Calu3 (cell line): ENCODE results near the gene TXNDC2. TPM values are rescaled to one million over a fixed set of nuclear protein-coding genes. Genes with fewer than 3 reads are reported as not detected.

Experiments
- BruUV-seq: library from RNA; stranded (reverse); fragments of 400-500 nt; replicated peaks from 2 replicates; lab custom pipeline; 2021; lab: Mats Ljungman, UMichigan
- CTCF ChIA-PET: fragments of 300-600 bp; sonication (Branson Sonifier 250); formaldehyde crosslinking; loops from one replicate; lab custom pipeline; 2022; ENCODE audit warnings: antibody characterized with exemption; lab: Charles Lee
- DNase-seq: peaks from one replicate; pipeline ENCODE4 v3.0.0; 2022
- H3K27ac Mint-ChIP-seq: one replicate; pipeline ENCODE4 v1.8.0; 2022; ENCODE audit warnings: mixed read lengths; ENCODE audit not compliant: unreplicated experiment
- H3K27me3 Mint-ChIP-seq: one replicate; pipeline ENCODE4 v1.8.0; 2022; ENCODE audit warnings: mixed read lengths; ENCODE audit not compliant: unreplicated experiment
- H3K36me3 Mint-ChIP-seq: one replicate; pipeline ENCODE4 v1.8.0; 2022; ENCODE audit warnings: mild to moderate bottlenecking, moderate library complexity, mixed read lengths; ENCODE audit not compliant: insufficient read depth, unreplicated experiment
- H3K4me1 Mint-ChIP-seq: one replicate; pipeline ENCODE4 v1.8.0; 2022; ENCODE audit warnings: mild to moderate bottlenecking, low read depth, mixed read lengths; ENCODE audit not compliant: unreplicated experiment
- H3K4me3 Mint-ChIP-seq: one replicate; pipeline ENCODE4 v1.8.0; 2022; ENCODE audit warnings: mild to moderate bottlenecking, low read depth, moderate library complexity, mixed read lengths; ENCODE audit not compliant: unreplicated experiment
- H3K9me3 Mint-ChIP-seq: one replicate; pipeline ENCODE4 v1.8.0; 2022; ENCODE audit warnings: low read depth, mixed read lengths; ENCODE audit not compliant: unreplicated experiment
- intact Hi-C: fragments of 100-400 bp; cut with micrococcal nuclease; formaldehyde crosslinking; loops from one replicate; pipeline ENCODE4 v1.10.0; 2022; ENCODE audit not compliant: unreplicated experiment
- total RNA-seq: library from RNA; stranded (reverse); gene quantifications from 2 replicates; pipeline ENCODE4 v1.2.3, GENCODE V29; 2022
- TF ChIP-seq, protein P1 (sequence below): fragments of 200-600 bp; IDR thresholded peaks from one replicate; pipeline ENCODE4 v1.8.0; 2022; ENCODE audit warnings: antibody characterized with exemption; ENCODE audit not compliant: unreplicated experiment

The TXNDC2 gene
- total RNA-seq, 1 experiment from 2014 or later = not detected

DNA sequence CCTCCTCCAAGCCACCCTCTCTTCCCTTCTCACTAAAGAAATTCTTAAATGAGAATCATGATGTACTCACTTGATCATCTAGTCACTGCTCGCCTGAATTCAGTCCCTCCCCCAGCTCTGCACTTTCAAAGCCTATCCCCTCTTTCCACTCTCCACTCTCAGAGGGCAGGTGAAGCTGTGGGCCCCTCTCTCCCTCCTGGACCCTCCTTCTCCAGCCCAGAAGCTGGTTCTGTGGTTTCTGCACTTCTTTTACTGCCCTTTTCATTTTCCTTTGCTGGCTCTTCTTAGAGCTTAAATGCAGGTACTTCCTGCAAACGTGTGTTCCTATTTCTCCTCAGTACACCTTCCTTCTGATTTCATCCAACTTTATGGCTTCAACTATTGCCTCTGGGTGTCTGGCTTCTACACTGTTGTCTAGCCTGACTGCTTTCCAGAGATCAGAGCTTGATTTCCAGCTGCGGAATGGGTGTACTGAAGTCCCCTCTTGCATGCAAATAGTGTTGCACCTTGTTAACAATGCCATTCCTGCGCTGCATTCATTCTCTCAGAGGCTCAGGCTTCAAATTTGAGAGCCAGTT lies 15.3 kb upstream of the TXNDC2 start:
- intact Hi-C loops = no loop called here
- CTCF ChIA-PET = interaction anchor here (0.5 kb wide), 1 partner anchor 17 kb away, joined by 6 read pairs; no protein-coding TSS in a partner anchor
- DNase-seq = no peak
- H3K4me1 Mint-ChIP-seq = peaks cover 47% of the 10 kb centered on the region
- peaks cover 13% of the 10 kb centered on the region for H3K36me3 Mint-ChIP-seq
- H3K27me3 Mint-ChIP-seq = no peaks in the 10 kb centered on the region
- no TSS peak for BruUV-seq
- H3K4me3 Mint-ChIP-seq = no peak overlapping the region
- TF ChIP-seq, protein P1, sequence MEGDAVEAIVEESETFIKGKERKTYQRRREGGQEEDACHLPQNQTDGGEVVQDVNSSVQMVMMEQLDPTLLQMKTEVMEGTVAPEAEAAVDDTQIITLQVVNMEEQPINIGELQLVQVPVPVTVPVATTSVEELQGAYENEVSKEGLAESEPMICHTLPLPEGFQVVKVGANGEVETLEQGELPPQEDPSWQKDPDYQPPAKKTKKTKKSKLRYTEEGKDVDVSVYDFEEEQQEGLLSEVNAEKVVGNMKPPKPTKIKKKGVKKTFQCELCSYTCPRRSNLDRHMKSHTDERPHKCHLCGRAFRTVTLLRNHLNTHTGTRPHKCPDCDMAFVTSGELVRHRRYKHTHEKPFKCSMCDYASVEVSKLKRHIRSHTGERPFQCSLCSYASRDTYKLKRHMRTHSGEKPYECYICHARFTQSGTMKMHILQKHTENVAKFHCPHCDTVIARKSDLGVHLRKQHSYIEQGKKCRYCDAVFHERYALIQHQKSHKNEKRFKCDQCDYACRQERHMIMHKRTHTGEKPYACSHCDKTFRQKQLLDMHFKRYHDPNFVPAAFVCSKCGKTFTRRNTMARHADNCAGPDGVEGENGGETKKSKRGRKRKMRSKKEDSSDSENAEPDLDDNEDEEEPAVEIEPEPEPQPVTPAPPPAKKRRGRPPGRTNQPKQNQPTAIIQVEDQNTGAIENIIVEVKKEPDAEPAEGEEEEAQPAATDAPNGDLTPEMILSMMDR = no peak
- peaks cover 9% of the 10 kb centered on the region for H3K9me3 Mint-ChIP-seq
- peak overlapping the region; percentile 31 for H3K27ac Mint-ChIP-seq

- peaks cover 2% of the 10 kb centered on the region for H3K9me3 Mint-ChIP-seq
- intact Hi-C loops = no loop called here
- no TSS peak for BruUV-seq
- peaks cover 50% of the 10 kb centered on the region for H3K4me1 Mint-ChIP-seq
- DNase-seq = no peak
- TF ChIP-seq, protein P1 = no peak
- no peak overlapping the region for H3K27ac Mint-ChIP-seq
- peaks cover 11% of the 10 kb centered on the region for H3K36me3 Mint-ChIP-seq
- no peaks in the 10 kb centered on the region for H3K27me3 Mint-ChIP-seq
- no peak overlapping the region for H3K4me3 Mint-ChIP-seq
- CTCF ChIA-PET = no interaction called here
Observed at GRCh38 chr18:9871244-9871746, 14.5 kb upstream of the TXNDC2 start.

DNA sequence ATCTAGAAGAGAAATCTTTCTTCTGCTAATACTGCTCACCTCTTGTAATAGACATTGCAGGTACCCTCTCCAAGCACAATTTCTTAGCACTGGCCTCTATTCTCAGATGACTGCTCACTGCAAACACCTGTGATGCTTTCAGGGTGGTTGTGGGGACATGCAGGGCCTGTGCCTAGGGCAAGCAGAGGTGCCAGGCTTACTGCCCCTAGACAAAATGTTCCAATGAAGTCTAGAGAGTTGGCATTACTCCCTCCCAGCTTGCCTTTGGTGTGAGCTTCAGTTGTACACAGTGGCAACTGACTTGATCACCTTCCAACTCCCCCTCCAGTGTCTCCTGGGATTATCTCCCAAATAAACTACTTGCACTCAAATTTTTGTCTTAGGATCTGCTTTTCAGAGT lies 12.9 kb upstream of the TXNDC2 start:
- TF ChIP-seq, protein P1 = no peak
- Mint-ChIP-seq H3K27me3 (no peaks in the 10 kb centered on the region), H3K36me3 (peaks cover 24% of the 10 kb centered on the region), H3K4me3 (no peak overlapping the region), H3K4me1 (peaks cover 64% of the 10 kb centered on the region), H3K27ac (no peak overlapping the region), H3K9me3 (no peaks in the 10 kb centered on the region)
- no peak for DNase-seq
- no TSS peak for BruUV-seq
- CTCF ChIA-PET = no interaction called here
- intact Hi-C loops = no loop called here

- TF ChIP-seq, protein P1 = no peak
- Mint-ChIP-seq H3K4me1 (peaks cover 45% of the 10 kb centered on the region), H3K4me3 (no peak overlapping the region), H3K9me3 (no peaks in the 10 kb centered on the region), H3K27me3 (no peaks in the 10 kb centered on the region), H3K27ac (peak overlapping the region; percentile 64), H3K36me3 (peaks cover 24% of the 10 kb centered on the region)
- intact Hi-C loops = loop anchor here (5.0 kb wide), 1 partner anchor 47 kb away; no protein-coding TSS in a partner anchor
- DNase-seq = no peak
- CTCF ChIA-PET = interaction anchor here (0.7 kb wide), 1 partner anchor 299 kb away, joined by 4 read pairs; no protein-coding TSS in a partner anchor
- no TSS peak for BruUV-seq
Observed at GRCh38 chr18:9874728-9875127, 11.0 kb upstream of the TXNDC2 start.
